H1 (cell line): ENCODE data around the gene TK2. TPM values are rescaled to one million over a fixed set of nuclear protein-coding genes. Genes with fewer than 3 reads are reported as not detected.

Experiments
- CTCF ChIA-PET: fragments of 300-600 bp; sonication (Branson Sonifier 250); formaldehyde crosslinking; loops from one replicate; lab custom pipeline; 2021; ENCODE audit not compliant: partially characterized antibody; lab: Charles Lee
- POLR2A ChIA-PET: fragments of 300-600 bp; sonication (Branson Sonifier 250); formaldehyde crosslinking; loops from one replicate; lab custom pipeline; 2021; ENCODE audit warnings: inconsistent platforms; ENCODE audit not compliant: partially characterized antibody; lab: Charles Lee
- DNase-seq, 2 experiments: peaks; one replicate each; pipeline versions ENCODE4 v3.0.0 to v3.0.0-alpha.2; 2010 to 2022; ENCODE audit warnings: low spot score in 2 of 2, low read depth in 1 of 2, mixed read lengths in 1 of 2
- FAIRE-seq: peaks from 2 replicates; lab custom pipeline; 2011; peaks lifted over from hg19 to GRCh38; lab: Jason Lieb, UNC
- H2AFZ ChIP-seq: 2 replicates; pipeline ENCODE4 v1.8.1; 2012; ENCODE audit warnings: low read length, inconsistent platforms
- H2AK5ac ChIP-seq: 2 replicates; pipeline ENCODE4 v1.6.1; 2013; ENCODE audit warnings: low read depth, low read length
- H2BK120ac ChIP-seq: replicated peaks from 2 replicates; pipeline ENCODE3; 2013; ENCODE audit warnings: low read depth, low read length, inconsistent platforms
- H2BK12ac ChIP-seq: 2 replicates; pipeline ENCODE4 v1.6.1; 2013; ENCODE audit warnings: low read depth, low read length
- H2BK15ac ChIP-seq: 2 replicates; pipeline ENCODE4 v1.6.1; 2013; ENCODE audit warnings: low read length
- H2BK20ac ChIP-seq: 2 replicates; pipeline ENCODE4 v1.6.1; 2013; ENCODE audit warnings: low read length
- H2BK5ac ChIP-seq: 2 replicates; pipeline ENCODE4 v1.6.1; 2013; ENCODE audit warnings: low read depth, low read length
- H3K14ac ChIP-seq: 2 replicates; pipeline ENCODE4 v1.6.1; 2013; ENCODE audit warnings: inconsistent platforms; ENCODE audit not compliant: insufficient read length
- H3K18ac ChIP-seq: 2 replicates; pipeline ENCODE4 v1.6.1; 2013; ENCODE audit warnings: low read length; ENCODE audit errors: extremely low read depth
- H3K23ac ChIP-seq: 2 replicates; pipeline ENCODE4 v1.6.1; 2013; ENCODE audit warnings: inconsistent platforms; ENCODE audit not compliant: insufficient read length
- H3K23me2 ChIP-seq: 2 replicates; pipeline ENCODE4 v1.6.1; 2013; ENCODE audit warnings: low read depth, low read length
- H3K27ac ChIP-seq: 2 replicates; pipeline ENCODE4 v1.6.1; 2011; ENCODE audit warnings: low read depth, low read length, inconsistent platforms
- H3K27me3 ChIP-seq, 4 experiments: replicated peaks in 1 of 4; 1 replicate in 1 of 4; 2 replicates in 3 of 4; pipeline versions ENCODE4 v1.6.1 to v1.8.1; 2011 to 2013; ENCODE audit warnings: low read length in 3 of 4, mild to moderate bottlenecking in 3 of 4, inconsistent platforms in 2 of 4, mixed read lengths in 2 of 4, moderate library complexity in 1 of 4; ENCODE audit not compliant: control insufficient read depth in 3 of 4, insufficient read depth in 3 of 4; ENCODE audit errors: extremely low read depth in 1 of 4
- H3K36me3 ChIP-seq, 4 experiments: 2 replicates each; pipeline versions ENCODE4 v1.6.1 to v1.8.1; 2011 to 2013; ENCODE audit warnings: mild to moderate bottlenecking in 4 of 4, low read length in 3 of 4, moderate library complexity in 2 of 4, control low read depth in 1 of 4, inconsistent platforms in 1 of 4; ENCODE audit not compliant: insufficient read depth in 4 of 4, control insufficient read depth in 2 of 4
- H3K4ac ChIP-seq: replicated peaks from 2 replicates; pipeline ENCODE3; 2013; ENCODE audit warnings: low read length, low read depth, mixed read lengths, inconsistent platforms; ENCODE audit not compliant: insufficient read length
- H3K4me1 ChIP-seq, 4 experiments: replicated peaks in 1 of 4; 1 replicate in 1 of 4; 2 replicates in 3 of 4; pipeline versions ENCODE4 v1.6.1 to v1.8.1; 2011 to 2013; ENCODE audit warnings: low read length in 3 of 4, inconsistent platforms in 2 of 4, mixed read lengths in 1 of 4; ENCODE audit not compliant: insufficient read depth in 4 of 4, control insufficient read depth in 3 of 4
- H3K4me2 ChIP-seq, 2 experiments: 2 replicates each; pipeline versions ENCODE4 v1.6.1 to v1.8.1; 2011 to 2013; ENCODE audit warnings: low read depth in 2 of 2, low read length in 2 of 2, control low read depth in 1 of 2, inconsistent platforms in 1 of 2, mild to moderate bottlenecking in 1 of 2; ENCODE audit not compliant: insufficient read depth in 1 of 2
- H3K4me3 ChIP-seq, 4 experiments: fragments of 200-600, 300-600 bp in 1 of 4; sonication (generic), shearing (Covaris generic), sonication (Bioruptor Twin) in 1 of 4; 2 replicates each; pipeline versions ENCODE4 v1.5.1 to v1.8.1; 2011 to 2016; ENCODE audit warnings: low read length in 4 of 4, low read depth in 3 of 4, control low read depth in 2 of 4, inconsistent platforms in 2 of 4, mild to moderate bottlenecking in 2 of 4, mixed read lengths in 1 of 4, moderate library complexity in 1 of 4; ENCODE audit not compliant: insufficient read depth in 2 of 4; ENCODE audit errors: extremely low read depth in 1 of 4
- H3K56ac ChIP-seq: replicated peaks from 2 replicates; pipeline ENCODE3; 2013; ENCODE audit warnings: low read depth, mild to moderate bottlenecking, mixed read lengths, low read length, inconsistent platforms; ENCODE audit not compliant: insufficient read length
- H3K79me1 ChIP-seq: 2 replicates; pipeline ENCODE4 v1.6.1; 2013; ENCODE audit warnings: low read depth, low read length, control low read depth
- H3K79me2 ChIP-seq, 2 experiments: 2 replicates each; pipeline versions ENCODE4 v1.6.1 to v1.8.1; 2012 to 2013; ENCODE audit warnings: low read length in 2 of 2, mild to moderate bottlenecking in 2 of 2, inconsistent platforms in 1 of 2; ENCODE audit not compliant: insufficient read depth in 2 of 2, control insufficient read depth in 1 of 2
- H3K9ac ChIP-seq, 4 experiments: replicated peaks in 1 of 4; 1 replicate in 1 of 4; 2 replicates in 3 of 4; pipeline versions ENCODE4 v1.6.1 to v1.8.1; 2011 to 2013; ENCODE audit warnings: low read depth in 3 of 4, low read length in 3 of 4, control low read depth in 2 of 4, mild to moderate bottlenecking in 2 of 4, moderate library complexity in 2 of 4, inconsistent platforms in 1 of 4; ENCODE audit errors: extremely low read depth in 1 of 4
- H3K9me3 ChIP-seq, 2 experiments: 2 replicates each; pipeline versions ENCODE4 v1.6.1 to v1.8.1; 2012 to 2013; ENCODE audit warnings: mild to moderate bottlenecking in 2 of 2, moderate library complexity in 2 of 2, control low read depth in 1 of 2, inconsistent platforms in 1 of 2, low read depth in 1 of 2, low read length in 1 of 2, mixed read lengths in 1 of 2; ENCODE audit not compliant: insufficient read depth in 2 of 2
- H4K20me1 ChIP-seq, 2 experiments: replicated peaks in 1 of 2; 2 replicates each; pipeline versions ENCODE3 to v1.8.1; 2011 to 2013; ENCODE audit warnings: inconsistent platforms in 2 of 2, low read length in 2 of 2, mild to moderate bottlenecking in 1 of 2; ENCODE audit not compliant: insufficient read depth in 2 of 2, control insufficient read depth in 1 of 2
- H4K5ac ChIP-seq: 2 replicates; pipeline ENCODE4 v1.6.1; 2013; ENCODE audit warnings: low read length, low read depth, mixed read lengths, inconsistent platforms; ENCODE audit not compliant: insufficient read length
- H4K8ac ChIP-seq: 2 replicates; pipeline ENCODE4 v1.8.0; 2013; ENCODE audit warnings: mild to moderate bottlenecking, moderate library complexity, low read length, inconsistent platforms; ENCODE audit not compliant: insufficient read depth; ENCODE audit errors: extremely low read depth
- H4K91ac ChIP-seq: replicated peaks from 2 replicates; pipeline ENCODE3; 2013; ENCODE audit warnings: low read length, mixed read lengths, inconsistent platforms; ENCODE audit not compliant: insufficient read length
- BACH1 ChIP-seq: IDR thresholded peaks from 2 replicates; pipeline ENCODE4 v1.6.1; 2012; ENCODE audit warnings: low read length, improper control_type of control experiment
- CTCF ChIP-seq, 3 experiments: IDR thresholded peaks; 1 replicate in 2 of 3; 2 replicates in 1 of 3; pipeline versions ENCODE4 v1.5.1 to v1.6.1; 2011; ENCODE audit warnings: low read length in 3 of 3, mild to moderate bottlenecking in 3 of 3, inconsistent platforms in 2 of 3, low read depth in 1 of 3, moderate library complexity in 1 of 3; ENCODE audit not compliant: insufficient read depth in 1 of 3; ENCODE audit errors: control extremely low read depth in 1 of 3
- JUND ChIP-seq: IDR thresholded peaks from 2 replicates; pipeline ENCODE4 v1.6.1; 2011; ENCODE audit warnings: mild to moderate bottlenecking, improper control_type of control experiment, low read length
- MAFK ChIP-seq: IDR thresholded peaks from 2 replicates; pipeline ENCODE4 v1.6.1; 2012; ENCODE audit warnings: low read depth, mild to moderate bottlenecking, improper control_type of control experiment, low read length
- NANOG ChIP-seq: IDR thresholded peaks from 2 replicates; pipeline ENCODE4 v1.6.1; 2011; ENCODE audit warnings: low read length, low read depth, mild to moderate bottlenecking, inconsistent platforms; ENCODE audit not compliant: insufficient read depth, poor library complexity, severe bottlenecking
- PHF8 ChIP-seq: fragments of 200-600 bp; sonication (generic); conservative IDR thresholded peaks from 2 replicates; pipeline ENCODE4 v1.7.1; 2012; ENCODE audit warnings: low read depth, mild to moderate bottlenecking, inconsistent platforms, low read length, moderate library complexity
- RBBP5 ChIP-seq: IDR thresholded peaks from 2 replicates; pipeline ENCODE4 v1.7.1; 2012; ENCODE audit warnings: low read depth, mild to moderate bottlenecking, inconsistent platforms, low read length, moderate library complexity, borderline replicate concordance
- RXRA ChIP-seq: IDR thresholded peaks from 2 replicates; pipeline ENCODE4 v1.6.1; 2011; ENCODE audit warnings: low read depth, mild to moderate bottlenecking, low read length, moderate library complexity; ENCODE audit not compliant: insufficient read depth
- TBP ChIP-seq: IDR thresholded peaks from 2 replicates; pipeline ENCODE4 v1.6.1; 2011; ENCODE audit warnings: low read depth, low read length, improper control_type of control experiment
- WGBS, 2 experiments: shearing (Covaris generic) in 1 of 2; methylation state at CpG; one replicate each; pipeline versions ENCODE4 v1.1.6 to v1.1.7; 2013 to 2015; ENCODE audit warnings: low lambda C conversion rate in 2 of 2, mixed read lengths in 2 of 2, inconsistent platforms in 1 of 2, low coverage in 1 of 2, missing lambda C conversion rate in 1 of 2; ENCODE audit not compliant: insufficient replicate concordance in 2 of 2, insufficient coverage in 1 of 2, insufficient read length in 1 of 2; ENCODE audit errors: extremely low coverage in 1 of 2, missing lambda C conversion rate in 1 of 2; 5-methylcytosine and 5-hydroxymethylcytosine counted together
- polyA plus RNA-seq, 7 experiments: library from polyadenylated mRNA; depleted of rRNA in 3 of 7; stranded (reverse) in 5 of 7; unstranded in 2 of 7; fragments of >200 nt in 5 of 7; fragments of 200-250 nt in 2 of 7; gene quantifications; 1 replicate in 5 of 7; 2 replicates in 1 of 7; 4 replicates in 1 of 7; pipeline versions ENCODE4 v1.2.1 to v1.2.3, GENCODE V29; 2011 to 2013; ENCODE audit warnings: missing spikeins in 2 of 7, mixed read lengths in 2 of 7
- total RNA-seq: library from RNA; stranded (reverse); fragmentation: NEBNext Ultra II Directional; extraction: Animal tissue kit (Norgen Biotek cat#: 25700); gene quantifications from 2 replicates; pipeline ENCODE4 v1.2.1, GENCODE V29; 2021

The TK2 gene
- total and polyA plus RNA-seq, 2 of the 8 experiments (the other 6 are each of a cell fraction or from before 2014, with no cell fraction given), result 2.7 to 3.6 TPM

DNA sequence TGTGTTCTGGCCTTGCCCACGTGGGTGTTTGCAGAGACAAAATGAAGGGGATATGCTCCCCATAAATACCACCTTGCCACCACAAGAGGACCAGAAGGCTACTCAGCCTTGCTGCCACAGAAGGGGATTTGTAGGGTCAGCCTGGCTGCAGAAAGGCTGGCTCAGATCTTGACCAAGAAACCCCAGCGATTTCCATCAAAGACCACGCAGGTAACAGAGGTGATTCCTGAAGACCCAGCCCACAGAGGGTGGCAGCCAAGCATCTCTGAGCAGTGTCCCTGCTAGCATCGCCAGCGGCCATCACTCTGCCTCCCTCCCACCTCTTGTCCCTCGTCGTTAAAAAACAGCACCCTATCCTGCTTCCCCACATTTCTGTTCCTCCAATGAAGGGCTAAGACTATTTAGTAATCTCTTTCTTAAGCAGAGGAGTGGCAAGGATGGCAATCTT, 68.0 kb downstream of the TK2 start:
- no peak overlapping the region for H2BK15ac ChIP-seq
- TF ChIP-seq JUND, result no peak
- TF ChIP-seq TBP, result no peak
- no peak for TF ChIP-seq RBBP5
- no peak for TF ChIP-seq BACH1
- no peak for TF ChIP-seq NANOG
- no peak for TF ChIP-seq MAFK
- TF ChIP-seq CTCF (IDR thresholded peaks at IDR 0.05; ENCODE audit: control extremely low read depth in 1 of 3, insufficient read depth in 1 of 3, low read depth in 1 of 3, low read length in 3 of 3), result no peak
- no peak for TF ChIP-seq PHF8
- no peak for TF ChIP-seq RXRA
- no peak overlapping the region for H4K91ac ChIP-seq
- no peaks in the 10 kb centered on the region for H4K20me1 ChIP-seq
- no peak overlapping the region for H2AFZ ChIP-seq
- no peak overlapping the region for H3K9ac ChIP-seq
- H3K23ac ChIP-seq, result no peak overlapping the region
- H4K5ac ChIP-seq, result no peak overlapping the region
- H3K27ac ChIP-seq, result no peak overlapping the region
- no peaks in the 10 kb centered on the region for H3K9me3 ChIP-seq
- ChIA-PET POLR2A (no interaction called here), CTCF (interaction anchor here (0.6 to 15.3 kb wide), 16 partner anchors 11 to 155 kb away, joined by 3 to 226 read pairs (median 4); no protein-coding TSS in a partner anchor)
- H3K4me1 ChIP-seq, result peaks cover 0 to 9% (median 2%) of the 10 kb centered on the region in 4 experiments; a peak in 4 of 7 replicates
- H2BK12ac ChIP-seq, result no peak overlapping the region
- H3K4ac ChIP-seq, result no peak overlapping the region
- no peak overlapping the region for H3K4me3 ChIP-seq
- H3K18ac ChIP-seq, result no peak overlapping the region
- no peak overlapping the region for H2BK120ac ChIP-seq
- H2AK5ac ChIP-seq, result no peak overlapping the region
- no peak overlapping the region for H3K4me2 ChIP-seq
- FAIRE-seq (no peak), DNase-seq (no peak)
- no peak overlapping the region for H4K8ac ChIP-seq
- no peaks in the 10 kb centered on the region for H3K79me2 ChIP-seq
- H2BK20ac ChIP-seq, result no peak overlapping the region
- H3K36me3 ChIP-seq, result no peaks in the 10 kb centered on the region; a peak in 1 of 8 replicates
- no peaks in the 10 kb centered on the region; the same call in 1 of the 2 replicates for H3K23me2 ChIP-seq
- no peak overlapping the region for H3K56ac ChIP-seq
- H3K27me3 ChIP-seq, result peaks cover 0 to 2% (median 0%) of the 10 kb centered on the region in 4 experiments; a peak in 1 of 7 replicates
- no peak overlapping the region for H3K14ac ChIP-seq
- H3K79me1 ChIP-seq, result no peaks in the 10 kb centered on the region
- 85% methylated on average over 7 of the region's 7 CpGs; no CpG with 5 or more reads in 1 of the 2 experiments for WGBS, 2 experiments
- H2BK5ac ChIP-seq, result no peak overlapping the region
